ENCODE results near the gene SETD1A. TPM values are rescaled to one million over a fixed set of nuclear protein-coding genes. Genes with fewer than 3 reads are reported as not detected.
A peak's percentile ranks its signal among the peaks of the same experiment; 100 is the strongest.

Gene SETD1A
- total and polyA plus RNA-seq, 9 of the 15 experiments (the other 6 are each of a cell fraction or from before 2014, with no cell fraction given): 0.08 to 36.0 (median 4.2) TPM

DNA sequence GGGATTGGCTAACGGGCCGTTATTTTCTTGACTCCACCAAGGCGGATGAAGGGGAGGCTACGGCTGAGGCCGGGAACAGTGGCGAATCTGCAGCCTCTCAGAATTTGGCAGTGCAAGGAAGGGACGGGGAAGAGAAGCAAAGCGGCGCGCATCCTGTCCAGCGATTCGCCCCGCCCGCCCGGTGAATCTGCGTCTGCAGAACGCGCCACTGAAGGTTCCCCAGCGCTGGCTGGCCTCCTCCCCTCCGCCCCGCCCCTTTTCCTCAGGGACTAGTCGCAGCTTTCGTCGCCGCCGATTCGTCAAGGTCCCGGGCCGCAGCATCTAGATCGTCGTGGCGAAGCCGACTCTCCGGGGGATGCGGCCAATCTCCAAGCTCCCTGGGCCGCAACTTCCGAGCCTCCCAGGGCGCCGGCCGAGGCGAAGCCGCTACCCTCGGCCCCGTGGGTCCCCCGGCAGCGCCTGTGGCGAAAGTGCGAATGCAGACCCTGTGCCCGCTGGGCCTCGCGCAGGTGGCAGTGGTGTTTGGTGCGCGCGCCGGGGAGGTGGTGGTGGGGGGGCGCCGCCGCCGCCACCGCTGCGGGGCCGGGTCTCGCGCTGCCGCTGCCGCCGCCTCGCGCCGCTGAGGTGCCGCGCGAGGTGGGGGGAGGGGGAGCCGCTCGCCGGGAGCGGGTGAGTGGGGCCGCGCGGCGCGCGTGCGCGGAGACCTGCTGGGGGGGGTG is at the start of gene SETD1A (continued):
- TF ChIP-seq, protein P1, sequence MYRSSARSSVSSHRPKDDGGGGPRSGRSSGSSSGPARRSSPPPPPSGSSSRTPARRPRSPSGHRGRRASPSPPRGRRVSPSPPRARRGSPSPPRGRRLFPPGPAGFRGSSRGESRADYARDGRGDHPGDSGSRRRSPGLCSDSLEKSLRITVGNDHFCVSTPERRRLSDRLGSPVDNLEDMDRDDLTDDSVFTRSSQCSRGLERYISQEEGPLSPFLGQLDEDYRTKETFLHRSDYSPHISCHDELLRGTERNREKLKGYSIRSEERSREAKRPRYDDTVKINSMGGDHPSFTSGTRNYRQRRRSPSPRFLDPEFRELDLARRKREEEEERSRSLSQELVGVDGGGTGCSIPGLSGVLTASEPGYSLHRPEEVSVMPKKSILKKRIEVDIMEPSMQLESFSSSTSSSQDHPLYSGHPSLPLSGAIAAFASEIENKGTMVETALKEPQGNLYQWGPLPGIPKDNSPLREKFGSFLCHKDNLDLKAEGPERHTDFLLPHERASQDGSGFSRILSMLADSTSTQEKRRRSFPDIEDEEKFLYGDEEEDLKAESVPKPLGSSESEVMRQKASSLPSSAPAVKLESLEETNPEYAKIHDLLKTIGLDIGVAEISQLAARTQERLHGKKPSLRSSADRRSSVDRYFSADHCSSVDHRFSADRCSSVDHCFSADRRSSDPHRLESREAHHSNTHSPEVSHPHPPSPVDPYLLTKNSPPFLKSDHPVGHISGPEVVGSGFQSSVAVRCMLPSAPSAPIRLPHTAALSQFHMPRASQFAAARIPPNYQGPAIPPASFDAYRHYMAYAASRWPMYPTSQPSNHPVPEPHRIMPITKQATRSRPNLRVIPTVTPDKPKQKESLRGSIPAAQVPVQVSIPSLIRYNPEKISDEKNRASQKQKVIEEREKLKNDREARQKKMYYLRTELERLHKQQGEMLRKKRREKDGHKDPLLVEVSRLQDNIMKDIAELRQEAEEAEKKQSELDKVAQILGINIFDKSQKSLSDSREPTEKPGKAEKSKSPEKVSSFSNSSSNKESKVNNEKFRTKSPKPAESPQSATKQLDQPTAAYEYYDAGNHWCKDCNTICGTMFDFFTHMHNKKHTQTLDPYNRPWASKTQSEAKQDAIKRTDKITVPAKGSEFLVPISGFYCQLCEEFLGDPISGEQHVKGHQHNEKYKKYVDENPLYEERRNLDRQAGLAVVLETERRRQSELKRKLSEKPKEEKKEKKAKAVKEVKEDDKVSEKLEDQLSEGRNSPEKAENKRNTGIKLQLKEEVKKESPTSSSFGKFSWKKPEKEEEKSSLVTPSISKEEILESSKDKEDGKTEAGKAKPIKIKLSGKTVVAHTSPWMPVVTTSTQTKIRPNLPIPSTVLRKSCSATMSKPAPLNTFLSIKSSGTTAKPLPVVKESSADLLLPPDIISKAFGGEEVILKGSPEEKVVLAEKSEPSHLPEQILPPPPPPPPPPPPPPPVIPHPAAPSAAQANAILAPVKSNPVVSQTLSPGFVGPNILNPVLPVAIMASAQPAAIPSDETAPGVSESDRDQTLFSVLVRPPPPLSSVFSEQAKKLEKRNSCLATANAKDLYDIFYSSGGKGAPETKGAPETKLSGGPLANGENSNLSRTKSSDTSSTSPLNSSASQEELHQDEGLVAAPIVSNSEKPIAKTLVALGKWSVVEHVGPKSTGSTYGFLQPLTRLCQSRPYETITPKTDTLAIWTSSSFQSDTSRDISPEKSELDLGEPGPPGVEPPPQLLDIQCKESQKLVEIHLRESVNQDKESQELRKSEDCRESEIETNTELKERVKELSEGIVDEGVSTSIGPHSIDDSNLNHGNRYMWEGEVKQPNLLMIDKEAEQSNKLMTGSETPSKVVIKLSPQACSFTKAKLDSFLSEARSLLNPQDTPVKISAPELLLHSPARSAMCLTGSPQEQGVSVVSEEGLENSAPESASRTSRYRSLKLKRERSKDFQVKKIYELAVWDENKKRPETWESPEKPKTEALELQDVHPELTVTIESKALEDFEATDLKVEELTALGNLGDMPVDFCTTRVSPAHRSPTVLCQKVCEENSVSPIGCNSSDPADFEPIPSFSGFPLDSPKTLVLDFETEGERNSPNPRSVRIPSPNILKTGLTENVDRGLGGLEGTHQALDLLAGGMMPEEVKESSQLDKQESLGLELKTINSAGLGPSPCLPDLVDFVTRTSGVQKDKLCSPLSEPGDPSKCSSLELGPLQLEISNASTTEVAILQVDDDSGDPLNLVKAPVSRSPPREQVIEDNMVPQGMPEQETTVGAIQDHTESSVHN (IDR thresholded peaks at IDR 0.05; ENCODE audit: borderline replicate concordance in 1 of 2, low read depth in 1 of 2): no peak
- TF ChIP-seq HDAC6 (IDR thresholded peaks at IDR 0.05; ENCODE audit: low read depth, low read length) (no peak), TEAD2 (tag; IDR thresholded peaks at IDR 0.05) (no peak; the same call in 1 of the 2 replicates), ZBTB8A (IDR thresholded peaks at IDR 0.05; ENCODE audit: partially characterized antibody) (no peak), CHD4 (IDR thresholded peaks at IDR 0.05; ENCODE audit: insufficient read depth, insufficient replicate concordance, low read depth, low read length, poor library complexity, severe bottlenecking) (no peak), PML (IDR thresholded peaks at IDR 0.05; ENCODE audit: low read length) (no peak; the same call in 1 of the 2 replicates), EZH2 (IDR thresholded peaks at IDR 0.05; ENCODE audit: borderline replicate concordance, low read depth, low read length) (no peak), MEF2D (tag; conservative IDR thresholded peaks at IDR 0.05; ENCODE audit: low read depth) (no peak), ZC3H11A (IDR thresholded peaks at IDR 0.05; ENCODE audit: low read depth, low read length) (no peak)
- TF ChIP-seq, protein P2, sequence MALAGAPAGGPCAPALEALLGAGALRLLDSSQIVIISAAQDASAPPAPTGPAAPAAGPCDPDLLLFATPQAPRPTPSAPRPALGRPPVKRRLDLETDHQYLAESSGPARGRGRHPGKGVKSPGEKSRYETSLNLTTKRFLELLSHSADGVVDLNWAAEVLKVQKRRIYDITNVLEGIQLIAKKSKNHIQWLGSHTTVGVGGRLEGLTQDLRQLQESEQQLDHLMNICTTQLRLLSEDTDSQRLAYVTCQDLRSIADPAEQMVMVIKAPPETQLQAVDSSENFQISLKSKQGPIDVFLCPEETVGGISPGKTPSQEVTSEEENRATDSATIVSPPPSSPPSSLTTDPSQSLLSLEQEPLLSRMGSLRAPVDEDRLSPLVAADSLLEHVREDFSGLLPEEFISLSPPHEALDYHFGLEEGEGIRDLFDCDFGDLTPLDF (CRISPR knock-in tag; IDR thresholded peaks at IDR 0.05): peak; percentile 54; the same call in 1 of the 2 replicates
- TF ChIP-seq, protein P3, sequence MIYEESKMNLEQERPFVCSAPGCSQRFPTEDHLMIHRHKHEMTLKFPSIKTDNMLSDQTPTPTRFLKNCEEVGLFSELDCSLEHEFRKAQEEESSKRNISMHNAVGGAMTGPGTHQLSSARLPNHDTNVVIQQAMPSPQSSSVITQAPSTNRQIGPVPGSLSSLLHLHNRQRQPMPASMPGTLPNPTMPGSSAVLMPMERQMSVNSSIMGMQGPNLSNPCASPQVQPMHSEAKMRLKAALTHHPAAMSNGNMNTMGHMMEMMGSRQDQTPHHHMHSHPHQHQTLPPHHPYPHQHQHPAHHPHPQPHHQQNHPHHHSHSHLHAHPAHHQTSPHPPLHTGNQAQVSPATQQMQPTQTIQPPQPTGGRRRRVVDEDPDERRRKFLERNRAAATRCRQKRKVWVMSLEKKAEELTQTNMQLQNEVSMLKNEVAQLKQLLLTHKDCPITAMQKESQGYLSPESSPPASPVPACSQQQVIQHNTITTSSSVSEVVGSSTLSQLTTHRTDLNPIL (CRISPR knock-in tag; IDR thresholded peaks at IDR 0.05): no peak
- TF ChIP-seq, protein P4, sequence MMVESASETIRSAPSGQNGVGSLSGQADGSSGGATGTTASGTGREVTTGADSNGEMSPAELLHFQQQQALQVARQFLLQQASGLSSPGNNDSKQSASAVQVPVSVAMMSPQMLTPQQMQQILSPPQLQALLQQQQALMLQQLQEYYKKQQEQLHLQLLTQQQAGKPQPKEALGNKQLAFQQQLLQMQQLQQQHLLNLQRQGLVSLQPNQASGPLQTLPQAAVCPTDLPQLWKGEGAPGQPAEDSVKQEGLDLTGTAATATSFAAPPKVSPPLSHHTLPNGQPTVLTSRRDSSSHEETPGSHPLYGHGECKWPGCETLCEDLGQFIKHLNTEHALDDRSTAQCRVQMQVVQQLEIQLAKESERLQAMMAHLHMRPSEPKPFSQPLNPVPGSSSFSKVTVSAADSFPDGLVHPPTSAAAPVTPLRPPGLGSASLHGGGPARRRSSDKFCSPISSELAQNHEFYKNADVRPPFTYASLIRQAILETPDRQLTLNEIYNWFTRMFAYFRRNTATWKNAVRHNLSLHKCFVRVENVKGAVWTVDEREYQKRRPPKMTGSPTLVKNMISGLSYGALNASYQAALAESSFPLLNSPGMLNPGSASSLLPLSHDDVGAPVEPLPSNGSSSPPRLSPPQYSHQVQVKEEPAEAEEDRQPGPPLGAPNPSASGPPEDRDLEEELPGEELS (CRISPR knock-in tag; IDR thresholded peaks at IDR 0.05; ENCODE audit: borderline replicate concordance): peak; percentile 66; the same call in 1 of the 2 replicates
- TF ChIP-seq, protein P5, sequence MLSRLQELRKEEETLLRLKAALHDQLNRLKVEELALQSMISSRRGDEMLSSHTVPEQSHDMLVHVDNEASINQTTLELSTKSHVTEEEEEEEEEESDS (CRISPR knock-in tag; IDR thresholded peaks at IDR 0.05): no peak
